ENCODE data around the gene KAT8. TPM values are rescaled to one million over a fixed set of nuclear protein-coding genes. Genes with fewer than 3 reads are reported as not detected.

KAT8 gene
- total and polyA plus RNA-seq, 2 of the 13 experiments (the other 11 are each of a cell fraction or from before 2014, with no cell fraction given): 79.0 to 84.2 TPM

DNA sequence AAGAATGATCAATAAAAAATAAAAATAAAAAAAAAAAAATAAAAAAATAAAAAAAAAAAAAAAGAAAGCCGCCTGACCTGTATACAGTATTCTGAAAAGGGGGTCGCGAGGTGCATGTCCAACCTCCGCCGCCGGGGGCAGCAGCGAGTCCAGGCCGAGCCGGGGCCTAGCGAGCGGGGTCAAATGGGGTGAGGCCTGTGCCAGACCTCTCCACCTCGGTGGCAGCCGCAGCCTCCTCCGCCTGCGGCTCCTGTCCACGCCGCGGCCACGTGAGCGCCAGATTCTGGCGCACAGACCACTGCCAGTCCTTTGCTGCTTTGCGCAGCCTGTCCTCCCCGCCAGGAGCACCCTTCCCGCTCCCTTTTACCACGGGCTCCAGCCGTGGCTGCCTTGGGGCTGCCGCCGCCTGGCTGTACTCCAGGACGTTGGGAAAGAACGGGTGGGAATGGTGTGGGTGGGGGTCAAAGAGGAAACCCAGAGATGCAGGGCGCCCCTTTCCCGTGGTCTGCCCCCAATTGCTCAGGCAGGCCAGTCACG is 11.7 kb upstream of the KAT8 start (continued):
- TF ChIP-seq, protein P1, sequence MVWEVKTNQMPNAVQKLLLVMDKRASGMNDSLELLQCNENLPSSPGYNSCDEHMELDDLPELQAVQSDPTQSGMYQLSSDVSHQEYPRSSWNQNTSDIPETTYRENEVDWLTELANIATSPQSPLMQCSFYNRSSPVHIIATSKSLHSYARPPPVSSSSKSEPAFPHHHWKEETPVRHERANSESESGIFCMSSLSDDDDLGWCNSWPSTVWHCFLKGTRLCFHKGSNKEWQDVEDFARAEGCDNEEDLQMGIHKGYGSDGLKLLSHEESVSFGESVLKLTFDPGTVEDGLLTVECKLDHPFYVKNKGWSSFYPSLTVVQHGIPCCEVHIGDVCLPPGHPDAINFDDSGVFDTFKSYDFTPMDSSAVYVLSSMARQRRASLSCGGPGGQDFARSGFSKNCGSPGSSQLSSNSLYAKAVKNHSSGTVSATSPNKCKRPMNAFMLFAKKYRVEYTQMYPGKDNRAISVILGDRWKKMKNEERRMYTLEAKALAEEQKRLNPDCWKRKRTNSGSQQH (CRISPR knock-in tag; IDR thresholded peaks at IDR 0.05; ENCODE audit: low read depth): peak; percentile 98
- TF ChIP-seq, protein P2, sequence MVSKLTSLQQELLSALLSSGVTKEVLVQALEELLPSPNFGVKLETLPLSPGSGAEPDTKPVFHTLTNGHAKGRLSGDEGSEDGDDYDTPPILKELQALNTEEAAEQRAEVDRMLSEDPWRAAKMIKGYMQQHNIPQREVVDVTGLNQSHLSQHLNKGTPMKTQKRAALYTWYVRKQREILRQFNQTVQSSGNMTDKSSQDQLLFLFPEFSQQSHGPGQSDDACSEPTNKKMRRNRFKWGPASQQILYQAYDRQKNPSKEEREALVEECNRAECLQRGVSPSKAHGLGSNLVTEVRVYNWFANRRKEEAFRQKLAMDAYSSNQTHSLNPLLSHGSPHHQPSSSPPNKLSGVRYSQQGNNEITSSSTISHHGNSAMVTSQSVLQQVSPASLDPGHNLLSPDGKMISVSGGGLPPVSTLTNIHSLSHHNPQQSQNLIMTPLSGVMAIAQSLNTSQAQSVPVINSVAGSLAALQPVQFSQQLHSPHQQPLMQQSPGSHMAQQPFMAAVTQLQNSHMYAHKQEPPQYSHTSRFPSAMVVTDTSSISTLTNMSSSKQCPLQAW (CRISPR knock-in tag; IDR thresholded peaks at IDR 0.05): peak; percentile 87
- TF ChIP-seq, protein P3, sequence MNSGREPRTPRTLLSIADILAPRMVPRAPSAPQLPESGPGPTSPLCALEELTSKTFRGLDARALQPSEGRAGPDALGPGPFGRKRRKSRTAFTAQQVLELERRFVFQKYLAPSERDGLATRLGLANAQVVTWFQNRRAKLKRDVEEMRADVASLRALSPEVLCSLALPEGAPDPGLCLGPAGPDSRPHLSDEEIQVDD (CRISPR knock-in tag; IDR thresholded peaks at IDR 0.05; ENCODE audit: borderline replicate concordance): peak; percentile 91; the same call in 1 of the 2 replicates
- no peak for TF ChIP-seq HDAC6 (IDR thresholded peaks at IDR 0.05; ENCODE audit: low read depth, low read length)
- peak; percentile 96 for TF ChIP-seq HES4 (CRISPR knock-in tag; IDR thresholded peaks at IDR 0.05; ENCODE audit: borderline replicate concordance)
- TF ChIP-seq TBL1XR1 (IDR thresholded peaks at IDR 0.05; ENCODE audit: borderline replicate concordance, low read length, partially characterized antibody): peak; percentile 83
- peak; percentile 71 for TF ChIP-seq SRSF1 (optimal IDR thresholded peaks at IDR 0.05; ENCODE audit: low read depth, low read length)
- TF ChIP-seq MIER3 (CRISPR knock-in tag; IDR thresholded peaks at IDR 0.05; ENCODE audit: borderline replicate concordance): peak; percentile 99
- TF ChIP-seq, protein P4, sequence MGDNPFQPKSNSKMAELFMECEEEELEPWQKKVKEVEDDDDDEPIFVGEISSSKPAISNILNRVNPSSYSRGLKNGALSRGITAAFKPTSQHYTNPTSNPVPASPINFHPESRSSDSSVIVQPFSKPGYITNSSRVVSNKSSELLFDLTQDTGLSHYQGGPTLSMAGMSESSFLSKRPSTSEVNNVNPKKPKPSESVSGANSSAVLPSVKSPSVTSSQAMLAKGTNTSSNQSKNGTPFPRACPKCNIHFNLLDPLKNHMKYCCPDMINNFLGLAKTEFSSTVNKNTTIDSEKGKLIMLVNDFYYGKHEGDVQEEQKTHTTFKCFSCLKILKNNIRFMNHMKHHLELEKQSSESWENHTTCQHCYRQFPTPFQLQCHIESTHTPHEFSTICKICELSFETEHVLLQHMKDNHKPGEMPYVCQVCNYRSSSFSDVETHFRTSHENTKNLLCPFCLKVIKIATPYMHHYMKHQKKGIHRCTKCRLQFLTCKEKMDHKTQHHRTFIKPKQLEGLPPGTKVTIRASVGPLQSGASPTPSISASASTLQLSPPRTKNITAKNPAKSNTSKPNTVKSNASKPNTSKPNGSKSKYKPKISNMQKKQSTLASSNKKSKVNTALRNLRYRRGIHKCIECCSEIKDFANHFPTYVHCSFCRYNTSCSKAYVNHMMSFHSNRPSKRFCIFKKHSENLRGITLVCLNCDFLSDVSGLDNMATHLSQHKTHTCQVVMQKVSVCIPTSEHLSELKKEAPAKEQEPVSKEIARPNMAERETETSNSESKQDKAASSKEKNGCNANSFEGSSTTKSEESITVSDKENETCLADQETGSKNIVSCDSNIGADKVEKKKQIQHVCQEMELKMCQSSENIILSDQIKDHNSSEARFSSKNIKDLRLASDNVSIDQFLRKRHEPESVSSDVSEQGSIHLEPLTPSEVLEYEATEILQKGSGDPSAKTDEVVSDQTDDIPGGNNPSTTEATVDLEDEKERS (CRISPR knock-in tag; IDR thresholded peaks at IDR 0.05): peak; percentile 96
- peak; percentile 69; the same call in 1 of the 2 replicates for TF ChIP-seq FOXM1 (CRISPR knock-in tag; IDR thresholded peaks at IDR 0.05)
- peak; percentile 95 for TF ChIP-seq IKZF4 (CRISPR knock-in tag; IDR thresholded peaks at IDR 0.05; ENCODE audit: borderline replicate concordance, low read depth, not compliant biosample characterization)
- TF ChIP-seq SETDB1 (CRISPR knock-in tag; IDR thresholded peaks at IDR 0.05; ENCODE audit: borderline replicate concordance): no peak
- peak; percentile 52; the same call in 1 of the 2 replicates for TF ChIP-seq HCFC1 (IDR thresholded peaks at IDR 0.05; ENCODE audit: low read depth, low read length)
- peak in 1 of 2 experiments; percentile 98; a peak in 2 of 4 replicates for TF ChIP-seq KLF16 (CRISPR knock-in tag; IDR thresholded peaks at IDR 0.05)
- TF ChIP-seq EP300 (IDR thresholded peaks at IDR 0.05; ENCODE audit: low read depth in 2 of 2, low read length in 2 of 2): peak; percentile 55 to 90; a peak in 3 of 4 replicates
- TF ChIP-seq EP300 (CRISPR knock-in tag; IDR thresholded peaks at IDR 0.05; ENCODE audit: borderline replicate concordance): peak; percentile 97
- peak; percentile 90 for TF ChIP-seq ZNF44 (CRISPR knock-in tag; IDR thresholded peaks at IDR 0.05)
- peak; percentile 93 for TF ChIP-seq MXI1 (IDR thresholded peaks at IDR 0.05; ENCODE audit: borderline replicate concordance, low read depth, low read length)
- TF ChIP-seq ATRX (CRISPR knock-in tag; IDR thresholded peaks at IDR 0.05; ENCODE audit: borderline replicate concordance): no peak
- 0 out of 2 replicates have a peak, but pooled peaks have one; percentile 55 for TF ChIP-seq ZSCAN22 (CRISPR knock-in tag; IDR thresholded peaks at IDR 0.05)
- TF ChIP-seq, protein P5, sequence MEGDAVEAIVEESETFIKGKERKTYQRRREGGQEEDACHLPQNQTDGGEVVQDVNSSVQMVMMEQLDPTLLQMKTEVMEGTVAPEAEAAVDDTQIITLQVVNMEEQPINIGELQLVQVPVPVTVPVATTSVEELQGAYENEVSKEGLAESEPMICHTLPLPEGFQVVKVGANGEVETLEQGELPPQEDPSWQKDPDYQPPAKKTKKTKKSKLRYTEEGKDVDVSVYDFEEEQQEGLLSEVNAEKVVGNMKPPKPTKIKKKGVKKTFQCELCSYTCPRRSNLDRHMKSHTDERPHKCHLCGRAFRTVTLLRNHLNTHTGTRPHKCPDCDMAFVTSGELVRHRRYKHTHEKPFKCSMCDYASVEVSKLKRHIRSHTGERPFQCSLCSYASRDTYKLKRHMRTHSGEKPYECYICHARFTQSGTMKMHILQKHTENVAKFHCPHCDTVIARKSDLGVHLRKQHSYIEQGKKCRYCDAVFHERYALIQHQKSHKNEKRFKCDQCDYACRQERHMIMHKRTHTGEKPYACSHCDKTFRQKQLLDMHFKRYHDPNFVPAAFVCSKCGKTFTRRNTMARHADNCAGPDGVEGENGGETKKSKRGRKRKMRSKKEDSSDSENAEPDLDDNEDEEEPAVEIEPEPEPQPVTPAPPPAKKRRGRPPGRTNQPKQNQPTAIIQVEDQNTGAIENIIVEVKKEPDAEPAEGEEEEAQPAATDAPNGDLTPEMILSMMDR (CRISPR knock-in tag; IDR thresholded peaks at IDR 0.05): peak; percentile 82

Data from HepG2 (cell line).